GM19099 (cell line): ENCODE results near the gene ART5.

Experiments
- POLR2A ChIP-seq: IDR thresholded peaks from 3 replicates; pipeline ENCODE4 v1.6.1; 2011; ENCODE audit warnings: low read depth; ENCODE audit not compliant: insufficient read length; ENCODE audit errors: extremely low read depth

Gene ART5

DNA sequence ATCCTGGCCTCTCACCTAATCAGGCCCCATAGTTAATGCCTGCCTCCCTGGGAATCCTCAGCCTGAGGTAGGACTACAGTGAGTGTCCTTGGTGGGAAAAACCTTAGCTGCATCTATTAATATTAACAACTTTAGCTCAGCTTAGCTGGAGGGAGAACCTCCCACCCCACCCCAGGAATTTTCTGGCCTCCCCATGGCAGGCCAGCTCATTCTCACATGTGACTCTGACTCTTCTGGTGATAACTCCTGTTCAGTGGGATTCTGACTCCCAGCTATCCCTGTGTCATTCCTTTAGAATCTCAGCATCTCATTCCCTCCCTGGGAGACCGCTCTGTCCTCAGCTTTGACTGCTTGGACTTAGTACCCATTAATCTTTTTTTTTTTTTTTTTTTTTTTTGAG is 14.5 kb downstream of the ART5 start:
- no peak for TF ChIP-seq POLR2A

- no peak for TF ChIP-seq POLR2A
Observed at GRCh38 chr11:3626250-3626960, 15.4 kb downstream of the ART5 start.

- TF ChIP-seq POLR2A = no peak
Observed at GRCh38 chr11:3623767-3624458, 17.9 kb downstream of the ART5 start.

- TF ChIP-seq POLR2A = no peak
Observed at GRCh38 chr11:3623121-3623520, 18.7 kb downstream of the ART5 start.

DNA sequence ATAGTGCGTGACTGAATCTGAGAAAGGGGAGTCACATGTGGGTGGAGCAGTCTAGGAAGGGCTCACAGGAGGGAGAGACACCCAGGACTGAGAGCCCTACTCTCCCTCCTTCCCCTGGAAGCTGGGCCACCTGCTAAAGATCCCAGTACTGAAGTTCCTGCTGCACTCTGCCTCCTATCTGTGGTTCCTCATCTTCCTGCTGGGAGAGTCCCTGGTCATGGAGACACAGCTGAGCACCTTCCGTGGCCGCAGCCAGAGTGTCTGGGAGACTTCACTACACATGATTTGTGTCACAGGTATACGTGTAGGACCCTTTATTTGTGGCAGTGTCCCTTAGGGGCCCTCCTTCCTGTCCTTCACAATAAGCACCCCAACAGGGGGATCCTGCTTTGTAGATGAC is 19.3 kb downstream of the ART5 start:
- no peak for TF ChIP-seq POLR2A

GRCh38 chr11:3617990-3618389 is 23.8 kb downstream of the ART5 start:
- no peak for TF ChIP-seq POLR2A

GRCh38 chr11:3616721-3617460 is 24.9 kb downstream of the ART5 start:
- TF ChIP-seq POLR2A = no peak

GRCh38 chr11:3615998-3616397 is 25.8 kb downstream of the ART5 start:
- TF ChIP-seq POLR2A = no peak

DNA sequence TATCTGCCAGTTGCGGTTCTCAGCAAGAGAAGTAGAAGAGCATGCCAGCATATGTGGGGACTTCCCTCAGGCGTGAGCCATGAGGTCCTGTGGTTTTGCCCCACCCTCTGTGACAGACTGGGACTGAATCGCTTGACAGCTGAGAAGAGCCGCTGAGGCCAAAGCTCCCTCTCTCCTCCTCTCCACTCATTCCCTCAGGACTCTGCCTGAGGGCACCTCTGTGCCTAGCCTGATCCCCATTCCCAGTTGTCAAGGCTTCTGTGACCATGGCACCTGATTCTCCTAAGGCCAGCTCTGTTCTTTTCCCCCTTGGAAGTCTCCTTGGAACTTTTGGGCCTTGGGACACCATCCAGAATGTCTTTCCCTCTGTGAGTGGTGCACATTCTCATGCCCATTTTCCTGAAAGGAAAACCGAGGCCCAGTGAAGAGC is 27.0 kb downstream of the ART5 start:
- no peak for TF ChIP-seq POLR2A

DNA sequence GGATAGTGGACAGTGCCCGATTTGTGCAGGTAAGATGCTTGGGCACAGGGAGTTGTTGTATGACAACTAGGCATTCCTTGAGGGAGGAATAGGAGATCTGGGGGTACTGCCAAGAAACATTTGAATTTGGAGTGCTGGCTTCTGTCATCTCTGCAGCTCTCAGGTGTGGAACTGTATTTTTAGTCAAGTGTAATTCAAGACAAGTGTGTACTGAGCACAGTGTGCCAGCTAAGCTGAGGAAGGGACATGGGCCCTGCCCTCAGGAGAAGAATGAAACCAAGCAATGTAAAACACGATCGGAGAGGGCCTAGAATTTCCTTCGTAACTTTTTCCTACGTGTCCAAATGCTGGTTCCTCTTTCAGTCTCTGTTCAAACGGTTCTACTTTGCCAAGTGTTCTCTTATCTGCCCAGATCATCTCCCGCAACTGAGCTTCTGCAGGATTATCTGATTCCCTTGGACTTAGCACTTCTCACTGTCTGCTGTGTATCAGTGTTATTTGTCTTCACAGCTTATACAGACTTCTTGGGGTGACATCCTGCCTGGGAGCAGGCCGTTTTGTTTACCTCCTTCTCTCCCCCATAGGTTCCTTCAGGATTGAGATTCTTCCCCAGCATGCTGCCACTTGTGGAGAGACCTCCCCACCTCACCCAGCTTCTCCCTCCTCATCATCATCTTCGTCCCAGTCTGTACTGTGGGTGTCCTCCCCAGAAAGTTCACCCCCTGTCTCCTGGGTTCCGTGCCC is 27.6 kb downstream of the ART5 start:
- TF ChIP-seq POLR2A = no peak

- no peak for TF ChIP-seq POLR2A
Observed at GRCh38 chr11:3611976-3612678, 29.7 kb downstream of the ART5 start.

DNA sequence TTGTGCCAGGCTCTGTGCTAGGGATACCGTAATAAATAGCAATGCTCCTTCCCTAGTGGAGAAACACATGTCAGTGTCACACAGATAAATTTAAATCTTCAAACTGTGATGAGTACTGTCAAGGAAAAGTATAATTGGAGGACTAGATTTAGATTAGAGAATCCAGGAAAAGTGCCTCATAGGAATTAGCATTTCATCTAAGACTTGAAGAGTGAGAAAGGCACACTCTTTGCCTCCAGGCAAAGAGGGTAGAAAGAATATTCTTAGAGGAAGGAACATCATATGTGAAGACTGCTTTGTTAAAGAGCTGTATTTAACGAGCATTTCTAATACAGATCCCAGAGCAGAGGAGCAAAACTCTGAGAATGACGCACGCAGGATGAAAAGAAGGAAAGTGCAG is 30.9 kb downstream of the ART5 start:
- no peak for TF ChIP-seq POLR2A

GRCh38 chr11:3609416-3610265 is 32.2 kb downstream of the ART5 start:
- TF ChIP-seq POLR2A = no peak

- TF ChIP-seq POLR2A = no peak
Observed at GRCh38 chr11:3605771-3606203, 36.0 kb downstream of the ART5 start.
